Measurements from ENCODE around the gene SNAPC4. TPM values are rescaled to one million over a fixed set of nuclear protein-coding genes. Genes with fewer than 3 reads are reported as not detected.

Gene SNAPC4
- total and polyA plus RNA-seq, 9 of the 15 experiments (the other 6 are each of a cell fraction or from before 2014, with no cell fraction given) = 0.21 to 21.8 (median 8.8) TPM

DNA sequence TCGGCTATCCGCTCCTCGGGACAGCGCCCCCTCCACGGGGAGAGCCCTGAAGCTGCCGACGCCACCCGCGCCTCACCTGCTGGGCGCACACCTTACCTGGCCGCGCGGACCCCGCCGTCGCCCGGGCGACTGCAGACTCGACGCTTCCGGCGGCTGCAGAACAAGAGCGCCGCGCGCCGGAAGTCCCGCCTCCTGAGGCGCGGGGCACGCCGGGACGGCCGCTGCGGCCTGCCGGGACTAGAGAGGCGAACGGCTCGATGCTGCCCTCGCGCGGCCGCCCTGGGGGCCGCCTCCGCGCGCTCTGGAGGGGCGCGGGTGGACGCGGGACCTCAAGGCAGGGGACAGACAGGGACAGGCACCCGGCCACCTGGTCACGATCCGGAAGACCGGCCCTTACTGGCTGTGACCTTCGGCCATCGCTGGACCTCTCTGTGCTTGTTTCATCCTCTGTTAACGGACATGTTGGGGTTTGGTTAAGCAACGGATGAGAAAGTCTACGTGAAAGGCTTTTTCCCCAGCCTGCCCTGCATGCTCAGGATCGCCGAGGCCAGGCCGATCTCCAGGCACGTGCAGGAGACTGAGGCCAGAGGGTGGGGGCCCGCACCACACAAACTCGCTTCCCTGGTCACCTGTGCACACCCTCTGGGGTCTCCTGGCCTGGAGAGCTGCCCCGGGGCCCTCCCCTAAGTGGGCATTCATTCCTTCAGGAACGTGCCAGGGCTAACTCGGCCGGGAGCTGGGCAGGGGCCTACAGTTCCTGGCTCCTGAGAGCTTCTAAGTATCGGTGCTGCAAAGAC is at the start of gene SNAPC4 (continued):
- TF ChIP-seq, protein P1, sequence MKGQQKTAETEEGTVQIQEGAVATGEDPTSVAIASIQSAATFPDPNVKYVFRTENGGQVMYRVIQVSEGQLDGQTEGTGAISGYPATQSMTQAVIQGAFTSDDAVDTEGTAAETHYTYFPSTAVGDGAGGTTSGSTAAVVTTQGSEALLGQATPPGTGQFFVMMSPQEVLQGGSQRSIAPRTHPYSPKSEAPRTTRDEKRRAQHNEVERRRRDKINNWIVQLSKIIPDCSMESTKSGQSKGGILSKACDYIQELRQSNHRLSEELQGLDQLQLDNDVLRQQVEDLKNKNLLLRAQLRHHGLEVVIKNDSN (CRISPR knock-in tag; IDR thresholded peaks at IDR 0.05) = 0 out of 2 replicates have a peak, but pooled peaks have one; percentile 22
- no peak for TF ChIP-seq MTF1 (CRISPR knock-in tag; IDR thresholded peaks at IDR 0.05; ENCODE audit: borderline replicate concordance)
- TF ChIP-seq, protein P2, sequence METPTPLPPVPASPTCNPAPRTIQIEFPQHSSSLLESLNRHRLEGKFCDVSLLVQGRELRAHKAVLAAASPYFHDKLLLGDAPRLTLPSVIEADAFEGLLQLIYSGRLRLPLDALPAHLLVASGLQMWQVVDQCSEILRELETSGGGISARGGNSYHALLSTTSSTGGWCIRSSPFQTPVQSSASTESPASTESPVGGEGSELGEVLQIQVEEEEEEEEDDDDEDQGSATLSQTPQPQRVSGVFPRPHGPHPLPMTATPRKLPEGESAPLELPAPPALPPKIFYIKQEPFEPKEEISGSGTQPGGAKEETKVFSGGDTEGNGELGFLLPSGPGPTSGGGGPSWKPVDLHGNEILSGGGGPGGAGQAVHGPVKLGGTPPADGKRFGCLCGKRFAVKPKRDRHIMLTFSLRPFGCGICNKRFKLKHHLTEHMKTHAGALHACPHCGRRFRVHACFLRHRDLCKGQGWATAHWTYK (CRISPR knock-in tag; IDR thresholded peaks at IDR 0.05) = 0 out of 2 replicates have a peak, but pooled peaks have one; percentile 59
- TF ChIP-seq ZNF23 (CRISPR knock-in tag; IDR thresholded peaks at IDR 0.05) = no peak
- TF ChIP-seq, protein P3, sequence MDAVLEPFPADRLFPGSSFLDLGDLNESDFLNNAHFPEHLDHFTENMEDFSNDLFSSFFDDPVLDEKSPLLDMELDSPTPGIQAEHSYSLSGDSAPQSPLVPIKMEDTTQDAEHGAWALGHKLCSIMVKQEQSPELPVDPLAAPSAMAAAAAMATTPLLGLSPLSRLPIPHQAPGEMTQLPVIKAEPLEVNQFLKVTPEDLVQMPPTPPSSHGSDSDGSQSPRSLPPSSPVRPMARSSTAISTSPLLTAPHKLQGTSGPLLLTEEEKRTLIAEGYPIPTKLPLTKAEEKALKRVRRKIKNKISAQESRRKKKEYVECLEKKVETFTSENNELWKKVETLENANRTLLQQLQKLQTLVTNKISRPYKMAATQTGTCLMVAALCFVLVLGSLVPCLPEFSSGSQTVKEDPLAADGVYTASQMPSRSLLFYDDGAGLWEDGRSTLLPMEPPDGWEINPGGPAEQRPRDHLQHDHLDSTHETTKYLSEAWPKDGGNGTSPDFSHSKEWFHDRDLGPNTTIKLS (IDR thresholded peaks at IDR 0.05; ENCODE audit: borderline replicate concordance, low read depth) = peak; percentile 41; the same call in 1 of the 2 replicates
- 0 out of 2 replicates have a peak, but pooled peaks have one; percentile 31 for TF ChIP-seq TCF7L2 (IDR thresholded peaks at IDR 0.05; ENCODE audit: low read depth, low read length)
- TF ChIP-seq, protein P4, sequence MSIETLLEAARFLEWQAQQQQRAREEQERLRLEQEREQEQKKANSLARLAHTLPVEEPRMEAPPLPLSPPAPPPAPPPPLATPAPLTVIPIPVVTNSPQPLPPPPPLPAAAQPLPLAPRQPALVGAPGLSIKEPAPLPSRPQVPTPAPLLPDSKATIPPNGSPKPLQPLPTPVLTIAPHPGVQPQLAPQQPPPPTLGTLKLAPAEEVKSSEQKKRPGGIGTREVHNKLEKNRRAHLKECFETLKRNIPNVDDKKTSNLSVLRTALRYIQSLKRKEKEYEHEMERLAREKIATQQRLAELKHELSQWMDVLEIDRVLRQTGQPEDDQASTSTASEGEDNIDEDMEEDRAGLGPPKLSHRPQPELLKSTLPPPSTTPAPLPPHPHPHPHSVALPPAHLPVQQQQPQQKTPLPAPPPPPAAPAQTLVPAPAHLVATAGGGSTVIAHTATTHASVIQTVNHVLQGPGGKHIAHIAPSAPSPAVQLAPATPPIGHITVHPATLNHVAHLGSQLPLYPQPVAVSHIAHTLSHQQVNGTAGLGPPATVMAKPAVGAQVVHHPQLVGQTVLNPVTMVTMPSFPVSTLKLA (conservative IDR thresholded peaks at IDR 0.05) = peak in 1 of 2 experiments; percentile 78; a peak in 2 of 4 replicates
- TF ChIP-seq NR2C2 (CRISPR knock-in tag; IDR thresholded peaks at IDR 0.05) = no peak
- peak; percentile 31; the same call in 1 of the 2 replicates for TF ChIP-seq NR2C2 (tag; IDR thresholded peaks at IDR 0.05)
- TF ChIP-seq MTA3 (IDR thresholded peaks at IDR 0.05; ENCODE audit: borderline replicate concordance) = peak; percentile 79
- no peak for TF ChIP-seq ZNF561 (CRISPR knock-in tag; conservative IDR thresholded peaks at IDR 0.05)
- TF ChIP-seq NFE2 (IDR thresholded peaks at IDR 0.05; ENCODE audit: low read depth) = no peak
- TF ChIP-seq, protein P5, sequence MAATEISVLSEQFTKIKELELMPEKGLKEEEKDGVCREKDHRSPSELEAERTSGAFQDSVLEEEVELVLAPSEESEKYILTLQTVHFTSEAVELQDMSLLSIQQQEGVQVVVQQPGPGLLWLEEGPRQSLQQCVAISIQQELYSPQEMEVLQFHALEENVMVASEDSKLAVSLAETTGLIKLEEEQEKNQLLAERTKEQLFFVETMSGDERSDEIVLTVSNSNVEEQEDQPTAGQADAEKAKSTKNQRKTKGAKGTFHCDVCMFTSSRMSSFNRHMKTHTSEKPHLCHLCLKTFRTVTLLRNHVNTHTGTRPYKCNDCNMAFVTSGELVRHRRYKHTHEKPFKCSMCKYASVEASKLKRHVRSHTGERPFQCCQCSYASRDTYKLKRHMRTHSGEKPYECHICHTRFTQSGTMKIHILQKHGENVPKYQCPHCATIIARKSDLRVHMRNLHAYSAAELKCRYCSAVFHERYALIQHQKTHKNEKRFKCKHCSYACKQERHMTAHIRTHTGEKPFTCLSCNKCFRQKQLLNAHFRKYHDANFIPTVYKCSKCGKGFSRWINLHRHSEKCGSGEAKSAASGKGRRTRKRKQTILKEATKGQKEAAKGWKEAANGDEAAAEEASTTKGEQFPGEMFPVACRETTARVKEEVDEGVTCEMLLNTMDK (IDR thresholded peaks at IDR 0.05; ENCODE audit: borderline replicate concordance, insufficient read depth, low read depth, low read length, poor library complexity, severe bottlenecking) = peak; percentile 30
- no peak for TF ChIP-seq FOXM1 (IDR thresholded peaks at IDR 0.05; ENCODE audit: low read depth)
- TF ChIP-seq FOXM1 (CRISPR knock-in tag; IDR thresholded peaks at IDR 0.05; ENCODE audit: low read depth) = no peak; the same call in 1 of the 2 replicates
- TF ChIP-seq HDAC3 (IDR thresholded peaks at IDR 0.05; ENCODE audit: borderline replicate concordance, partially characterized antibody) = no peak
- no peak for TF ChIP-seq ZNF124 (CRISPR knock-in tag; IDR thresholded peaks at IDR 0.05)
- TF ChIP-seq MYBL2 (IDR thresholded peaks at IDR 0.05; ENCODE audit: low read depth) = no peak
- no peak for TF ChIP-seq MYBL2 (CRISPR knock-in tag; IDR thresholded peaks at IDR 0.05; ENCODE audit: borderline replicate concordance)
- peak; percentile 84 for TF ChIP-seq RFX1 (IDR thresholded peaks at IDR 0.05)
